GM20000 (cell line): Measurements from ENCODE around the gene RAD52.

Experiments
- DNase-seq: peaks from one replicate; pipeline ENCODE4 v3.0.0; 2012; ENCODE audit warnings: low spot score
- CTCF ChIP-seq: IDR thresholded peaks from 2 replicates; pipeline ENCODE4 v1.5.1; 2012; ENCODE audit warnings: mild to moderate bottlenecking, control low read depth; ENCODE audit errors: extremely low read depth, missing control alignments

The RAD52 gene

GRCh38 chr12:894226-894625, 55.3 kb downstream of the RAD52 start:
- no peak for TF ChIP-seq CTCF

GRCh38 chr12:886206-886605, 63.3 kb downstream of the RAD52 start:
- no peak for TF ChIP-seq CTCF
- no peak for DNase-seq

More at GRCh38 chr12:894226-894625, 55.3 kb downstream of the RAD52 start:
- DNase-seq, result no peak

- no peak for TF ChIP-seq CTCF
- DNase-seq, result no peak
Measured at GRCh38 chr12:885701-886100, 63.8 kb downstream of the RAD52 start.

GRCh38 chr12:884746-885414, 64.6 kb downstream of the RAD52 start:
- no peak for TF ChIP-seq CTCF
- no peak for DNase-seq

- no peak for TF ChIP-seq CTCF
- DNase-seq, result no peak
Measured at GRCh38 chr12:880656-881055, 68.8 kb downstream of the RAD52 start.

- TF ChIP-seq CTCF, result no peak
- DNase-seq, result no peak
Measured at GRCh38 chr12:879641-880040, 69.9 kb downstream of the RAD52 start.

- TF ChIP-seq CTCF, result no peak
- no peak for DNase-seq
Measured at GRCh38 chr12:873954-874353, 75.5 kb downstream of the RAD52 start.
